PC-9 (cell line): Measurements from ENCODE around the gene PRKRA.

Experiments used
- CTCF ChIP-seq: fragments of 200-600 bp; sonication (generic); conservative IDR thresholded peaks from 2 replicates; pipeline ENCODE4 v1.6.1; 2017; ENCODE audit warnings: mixed run types, antibody characterized with exemption, mild to moderate bottlenecking, moderate library complexity
- EZH2 ChIP-seq: fragments of 200-600 bp; sonication (generic); IDR thresholded peaks from 2 replicates; pipeline ENCODE4 v1.8.0; 2017; ENCODE audit warnings: antibody characterized with exemption, low read depth

DNA sequence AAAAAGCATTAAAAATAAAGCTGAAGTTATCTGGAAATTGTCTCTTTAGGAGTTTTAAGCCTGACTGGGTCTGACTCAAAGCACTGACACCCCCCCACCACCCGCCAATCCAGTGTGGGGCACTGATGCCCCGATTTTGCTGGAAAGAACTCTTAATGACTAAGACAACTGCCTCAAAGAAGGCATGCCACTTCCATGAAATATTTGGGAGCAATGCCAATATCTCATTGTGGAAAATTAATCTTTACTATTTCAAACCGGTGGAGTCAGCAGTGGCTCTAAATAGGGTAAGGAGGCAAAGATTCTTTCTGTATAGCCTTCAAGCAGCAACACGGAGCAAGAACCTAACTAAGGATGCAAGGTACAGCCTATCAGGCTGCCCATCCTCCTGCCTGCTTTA, 23.0 kb upstream of the PRKRA start:
- TF ChIP-seq EZH2 (no peak), CTCF (no peak)
